ENCODE data around the gene TPRN. TPM values are rescaled to one million over a fixed set of nuclear protein-coding genes. Genes with fewer than 3 reads are reported as not detected.

The TPRN gene
- polyA plus RNA-seq, 4 donors = 12.9 to 18.6 (median 14.1) TPM

GRCh38 chr9:137147091-137147792 lies 53.3 kb downstream of the TPRN start:
- no peak for DNase-seq (ENCODE audit: low read depth in 4 of 4, low spot score in 3 of 4)

- DNase-seq (ENCODE audit: low read depth in 4 of 4, low spot score in 3 of 4) = no peak
These were observed 54.0 kb downstream of the TPRN start for GRCh38 chr9:137146527-137146918.

DNA sequence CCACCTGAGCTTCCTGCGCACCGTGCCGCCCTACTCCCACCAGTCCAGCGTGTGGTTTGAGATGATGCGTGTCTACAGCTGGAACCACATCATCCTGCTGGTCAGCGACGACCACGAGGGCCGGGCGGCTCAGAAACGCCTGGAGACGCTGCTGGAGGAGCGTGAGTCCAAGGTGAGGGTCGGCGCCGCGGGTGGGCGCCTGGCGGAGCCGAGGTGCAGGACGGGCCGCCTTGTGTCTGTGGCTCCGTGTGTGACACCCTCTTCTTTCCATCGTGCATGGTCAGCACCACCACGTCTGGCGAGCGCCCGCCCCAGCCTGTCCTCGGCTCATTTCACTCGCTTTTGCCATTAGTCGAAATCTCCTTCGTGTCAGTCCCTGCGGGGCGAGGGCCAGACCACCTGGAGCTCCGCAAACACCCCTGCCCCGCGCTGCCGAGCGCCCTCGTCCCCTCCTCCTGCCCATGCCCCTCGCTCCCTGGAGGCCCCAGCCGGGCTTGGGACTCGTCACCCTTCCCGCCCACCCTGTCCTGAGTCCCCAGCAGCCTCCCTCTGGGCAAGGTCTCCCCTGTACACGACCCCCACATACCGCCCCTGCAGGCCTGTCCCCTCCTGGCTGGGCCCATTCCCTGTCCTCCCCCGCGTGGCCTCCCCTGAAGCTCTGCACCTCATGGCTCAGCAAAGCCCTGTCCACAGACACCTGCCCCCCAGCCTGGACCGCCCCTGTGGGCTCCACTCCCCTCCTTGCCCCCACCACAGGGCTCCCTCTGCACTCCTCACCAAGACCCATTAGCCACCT lies 54.6 kb downstream of the TPRN start:
- DNase-seq (ENCODE audit: low read depth in 4 of 4, low spot score in 3 of 4) = no peak

- DNase-seq (ENCODE audit: low read depth in 4 of 4, low spot score in 3 of 4) = no peak
These were observed 57.1 kb downstream of the TPRN start for GRCh38 chr9:137143459-137143858.

DNA sequence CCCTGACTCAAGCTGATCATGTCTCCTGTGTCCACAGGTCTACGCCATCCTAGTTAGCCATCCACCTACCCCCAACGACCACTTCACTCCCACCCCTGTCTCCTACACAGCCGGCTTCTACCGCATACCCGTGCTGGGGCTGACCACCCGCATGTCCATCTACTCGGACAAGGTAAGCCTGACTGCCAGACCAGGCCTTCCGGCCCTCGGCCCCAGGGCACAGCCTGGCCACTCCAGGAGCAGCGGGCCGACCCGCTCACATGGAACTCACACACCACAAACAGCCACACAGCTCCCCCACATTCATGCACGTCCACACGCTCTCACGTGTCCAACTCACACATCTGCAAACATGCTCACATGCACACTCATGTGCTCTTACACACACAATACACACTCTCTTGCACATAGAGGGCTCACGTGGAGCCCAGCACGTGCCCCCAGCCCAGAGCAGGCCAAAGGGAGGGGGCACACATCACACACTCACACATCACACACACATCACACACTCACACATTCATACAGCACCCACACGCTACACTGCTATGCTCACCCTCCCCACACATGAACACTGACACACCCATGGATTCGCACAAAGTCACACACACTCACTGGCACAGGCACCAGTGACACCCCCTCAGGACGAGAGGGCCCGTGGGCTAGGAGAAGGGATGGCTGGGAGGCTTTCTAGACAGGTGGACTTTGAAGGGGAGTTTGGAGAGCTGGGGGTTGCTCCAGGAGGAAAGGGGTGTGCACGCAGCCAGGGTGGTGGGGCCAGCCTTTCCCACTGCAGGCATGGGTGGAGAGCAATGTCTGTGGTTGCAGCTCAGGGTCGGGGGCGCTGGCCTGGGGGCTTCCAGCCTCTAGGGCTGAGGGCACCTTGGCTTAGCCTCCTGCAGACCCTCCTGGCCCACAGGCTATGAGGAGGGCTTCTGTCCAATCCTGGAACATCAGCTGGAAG lies 58.3 kb downstream of the TPRN start:
- no peak for DNase-seq (ENCODE audit: low read depth in 4 of 4, low spot score in 3 of 4)

Other genes starting within 250 kb of the TPRN start
- 10 to 100 TPM; 21.8 to 36.8 (median 29.4) TPM for gene LCN12, start 248.5 kb downstream of the TPRN start, polyA plus RNA-seq (ENCODE audit: insufficient read length in 4 of 4)
- 100 to 1,000 TPM in 1 of 4 donors, 10 to 100 TPM in 3; 27.8 to 104 (median 33.5) TPM for gene PTGDS, start 223.2 kb downstream of the TPRN start, polyA plus RNA-seq (ENCODE audit: insufficient read length in 4 of 4)
- gene LCNL1, start 217.7 kb downstream of the TPRN start, polyA plus RNA-seq (ENCODE audit: insufficient read length in 4 of 4) = under 1 TPM; 0.08 to 0.35 (median 0.19) TPM
- gene PAXX, start 208.3 kb downstream of the TPRN start, polyA plus RNA-seq (ENCODE audit: insufficient read length in 4 of 4) = 10 to 100 TPM; 26.9 to 46.1 (median 31.5) TPM
- 1 to 10 TPM in 1 of 4 donors, under 1 TPM in 3; 0.28 to 1.2 (median 0.50) TPM for gene CLIC3, start 204.2 kb downstream of the TPRN start, polyA plus RNA-seq (ENCODE audit: insufficient read length in 4 of 4)
- 10 to 100 TPM; 33.3 to 57.9 (median 40.2) TPM for gene ABCA2, start 172.5 kb downstream of the TPRN start, polyA plus RNA-seq (ENCODE audit: insufficient read length in 4 of 4)
- under 1 TPM in 2 of 4 donors, not detected in 2; 0.04 to 0.11 TPM for gene FUT7, start 168.7 kb downstream of the TPRN start, polyA plus RNA-seq (ENCODE audit: insufficient read length in 4 of 4)
- 10 to 100 TPM; 22.8 to 47.1 (median 26.5) TPM for gene NPDC1, start 154.6 kb downstream of the TPRN start, polyA plus RNA-seq (ENCODE audit: insufficient read length in 4 of 4)
- gene ENTPD2, start 146.7 kb downstream of the TPRN start, polyA plus RNA-seq (ENCODE audit: insufficient read length in 4 of 4) = 1 to 10 TPM; 3.4 to 7.4 (median 4.2) TPM
- 1 to 10 TPM; 5.4 to 9.5 (median 6.0) TPM for gene SAPCD2, start 130.2 kb downstream of the TPRN start, polyA plus RNA-seq (ENCODE audit: insufficient read length in 4 of 4)
- 1 to 10 TPM; 4.6 to 6.6 (median 5.6) TPM for gene UAP1L1, start 123.2 kb downstream of the TPRN start, polyA plus RNA-seq (ENCODE audit: insufficient read length in 4 of 4)
- gene MAN1B1, start 113.8 kb downstream of the TPRN start, polyA plus RNA-seq (ENCODE audit: insufficient read length in 4 of 4) = 10 to 100 TPM; 46.4 to 62.2 (median 53.4) TPM
- gene DPP7, start 86.0 kb downstream of the TPRN start, polyA plus RNA-seq (ENCODE audit: insufficient read length in 4 of 4) = 10 to 100 TPM in 3 of 4 donors, 1 to 10 TPM in 1; 9.7 to 41.8 (median 18.2) TPM
- under 1 TPM in 2 of 4 donors, not detected in 2; 0.04 to 0.12 TPM for gene GRIN1, start 61.6 kb downstream of the TPRN start, polyA plus RNA-seq (ENCODE audit: insufficient read length in 4 of 4)
- under 1 TPM in 1 of 4 donors, not detected in 3; 0.16 TPM for gene LRRC26, start 30.7 kb downstream of the TPRN start, polyA plus RNA-seq (ENCODE audit: insufficient read length in 4 of 4)
- not detected for gene TMEM210, start 28.7 kb downstream of the TPRN start, polyA plus RNA-seq (ENCODE audit: insufficient read length in 4 of 4)
- 10 to 100 TPM; 37.1 to 50.4 (median 40.9) TPM for gene ANAPC2, start 12.2 kb downstream of the TPRN start, polyA plus RNA-seq (ENCODE audit: insufficient read length in 4 of 4)
- 10 to 100 TPM; 42.7 to 70.4 (median 47.7) TPM for gene SSNA1, start 12.1 kb downstream of the TPRN start, polyA plus RNA-seq (ENCODE audit: insufficient read length in 4 of 4)
- gene TMEM203, start 4.9 kb upstream of the TPRN start, polyA plus RNA-seq (ENCODE audit: insufficient read length in 4 of 4) = 10 to 100 TPM; 44.6 to 49.8 (median 47.4) TPM
- gene NDOR1, start 5.0 kb upstream of the TPRN start, polyA plus RNA-seq (ENCODE audit: insufficient read length in 4 of 4) = 10 to 100 TPM; 10.0 to 16.0 (median 10.9) TPM
- gene RNF208, start 21.5 kb upstream of the TPRN start, polyA plus RNA-seq (ENCODE audit: insufficient read length in 4 of 4) = 10 to 100 TPM in 2 of 4 donors, 1 to 10 TPM in 2; 7.9 to 16.3 (median 10.1) TPM
- 10 to 100 TPM in 2 of 4 donors, 1 to 10 TPM in 2; 4.9 to 14.2 (median 10.8) TPM for gene CYSRT1, start 24.4 kb upstream of the TPRN start, polyA plus RNA-seq (ENCODE audit: insufficient read length in 4 of 4)
- gene RNF224, start 26.8 kb upstream of the TPRN start, polyA plus RNA-seq (ENCODE audit: insufficient read length in 4 of 4) = 10 to 100 TPM in 1 of 4 donors, 1 to 10 TPM in 3; 5.1 to 14.5 (median 9.7) TPM
- 10 to 100 TPM in 1 of 4 donors, 1 to 10 TPM in 3; 4.7 to 11.9 (median 7.3) TPM for gene SLC34A3, start 30.2 kb upstream of the TPRN start, polyA plus RNA-seq (ENCODE audit: insufficient read length in 4 of 4)
- gene TUBB4B, start 40.5 kb upstream of the TPRN start, polyA plus RNA-seq (ENCODE audit: insufficient read length in 4 of 4) = 100 to 1,000 TPM; 343 to 454 (median 348) TPM
- 1 to 10 TPM; 1.7 to 2.3 (median 1.8) TPM for gene STPG3, start 50.5 kb upstream of the TPRN start, polyA plus RNA-seq (ENCODE audit: insufficient read length in 4 of 4)
- gene NELFB, start 54.6 kb upstream of the TPRN start, polyA plus RNA-seq (ENCODE audit: insufficient read length in 4 of 4) = 10 to 100 TPM; 46.6 to 69.7 (median 51.2) TPM
- 1 to 10 TPM; 3.6 to 10.0 (median 4.9) TPM for gene TOR4A, start 77.0 kb upstream of the TPRN start, polyA plus RNA-seq (ENCODE audit: insufficient read length in 4 of 4)
- gene NRARP, start 101.5 kb upstream of the TPRN start, polyA plus RNA-seq (ENCODE audit: insufficient read length in 4 of 4) = 10 to 100 TPM in 1 of 4 donors, 1 to 10 TPM in 3; 6.6 to 10.1 (median 6.7) TPM
- gene EXD3, start 222.4 kb upstream of the TPRN start, polyA plus RNA-seq (ENCODE audit: insufficient read length in 4 of 4) = 10 to 100 TPM; 12.5 to 19.3 (median 13.8) TPM
- gene NOXA1, start 222.7 kb upstream of the TPRN start, polyA plus RNA-seq (ENCODE audit: insufficient read length in 4 of 4) = 10 to 100 TPM in 1 of 4 donors, 1 to 10 TPM in 3; 5.7 to 10.1 (median 6.2) TPM
- gene ENTPD8, start 240.6 kb upstream of the TPRN start, polyA plus RNA-seq (ENCODE audit: insufficient read length in 4 of 4) = under 1 TPM; 0.52 to 0.59 (median 0.56) TPM

Data from right renal pelvis (tissue), 4 donors.